HPDE6-E6E7 (cell line): ENCODE results near the gene RPL37A.
A peak's percentile ranks its signal among the peaks of the same experiment; 100 is the strongest.
"Not testable (repeated sequence)": the region's sequence is repeated elsewhere in the genome, so short reads cannot be mapped to it uniquely, and the experiment has no call there.

Experiments
- DNase-seq: peaks from one replicate; pipeline ENCODE4 v3.0.0; 2011; ENCODE audit warnings: missing footprints; ENCODE audit errors: extremely low spot score

The RPL37A gene

DNA sequence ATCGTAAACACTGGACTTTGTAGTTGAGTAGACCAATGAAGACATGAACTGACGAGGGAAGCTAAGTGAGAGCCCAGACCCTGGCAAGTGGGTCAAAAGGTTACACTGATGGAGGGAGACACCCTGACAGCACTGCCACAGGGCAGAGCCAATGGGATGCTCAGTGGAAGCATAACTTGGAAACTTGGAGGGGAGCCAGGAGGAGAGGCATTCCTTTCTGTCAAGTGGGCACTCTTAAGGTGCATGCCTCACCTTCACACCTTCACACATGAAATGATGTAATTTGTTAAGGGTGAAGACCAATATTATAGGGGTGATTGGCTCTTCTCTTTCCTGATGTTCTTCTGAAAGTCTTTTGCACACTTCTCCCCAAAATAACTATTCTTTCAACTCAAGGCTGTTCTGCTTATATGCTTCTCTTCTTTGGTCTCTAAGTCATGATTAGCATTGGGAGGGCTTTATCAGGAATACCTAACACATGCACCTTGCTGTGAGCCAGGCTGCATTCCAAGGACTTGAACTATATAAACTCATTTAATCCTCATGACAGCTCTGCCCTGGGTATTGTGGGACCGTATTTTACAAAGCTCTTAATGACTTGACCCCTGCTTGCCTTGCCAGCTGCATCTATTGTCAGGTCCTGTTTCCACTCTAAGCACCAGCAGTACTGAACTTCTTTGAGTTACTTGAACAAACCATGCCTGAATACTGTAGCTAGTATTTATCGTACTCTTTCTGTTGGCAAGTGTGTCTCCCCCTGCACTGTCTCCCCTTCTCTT lies 19.0 kb downstream of the RPL37A start:
- no peak for DNase-seq

DNA sequence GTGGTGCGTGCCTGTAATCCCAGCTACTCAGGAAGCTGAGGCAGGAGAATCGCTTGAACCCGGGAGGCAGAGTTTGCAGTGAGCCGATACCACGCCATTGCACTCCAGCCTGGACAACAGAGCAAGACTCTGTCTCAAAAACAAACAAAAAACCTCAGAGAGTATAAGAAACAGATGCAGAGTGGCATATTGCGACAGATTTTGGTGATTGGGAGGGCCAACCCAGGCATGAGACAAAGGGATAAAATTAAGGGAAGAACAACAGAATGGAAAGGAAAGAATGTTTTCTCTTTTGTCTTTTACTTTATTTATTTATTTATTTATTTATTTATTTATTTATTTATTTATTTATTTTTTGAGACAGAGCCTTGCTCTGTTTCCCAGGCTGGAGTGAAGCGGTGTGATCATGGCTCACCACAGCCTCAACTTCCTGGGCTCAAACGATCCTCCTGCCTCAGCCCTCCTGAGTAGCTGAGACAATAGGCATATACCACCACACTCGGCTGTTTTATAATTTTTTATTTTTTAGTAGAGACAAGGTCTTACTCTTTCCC lies 20.0 kb downstream of the RPL37A start:
- not testable (repeated sequence) for DNase-seq

DNA sequence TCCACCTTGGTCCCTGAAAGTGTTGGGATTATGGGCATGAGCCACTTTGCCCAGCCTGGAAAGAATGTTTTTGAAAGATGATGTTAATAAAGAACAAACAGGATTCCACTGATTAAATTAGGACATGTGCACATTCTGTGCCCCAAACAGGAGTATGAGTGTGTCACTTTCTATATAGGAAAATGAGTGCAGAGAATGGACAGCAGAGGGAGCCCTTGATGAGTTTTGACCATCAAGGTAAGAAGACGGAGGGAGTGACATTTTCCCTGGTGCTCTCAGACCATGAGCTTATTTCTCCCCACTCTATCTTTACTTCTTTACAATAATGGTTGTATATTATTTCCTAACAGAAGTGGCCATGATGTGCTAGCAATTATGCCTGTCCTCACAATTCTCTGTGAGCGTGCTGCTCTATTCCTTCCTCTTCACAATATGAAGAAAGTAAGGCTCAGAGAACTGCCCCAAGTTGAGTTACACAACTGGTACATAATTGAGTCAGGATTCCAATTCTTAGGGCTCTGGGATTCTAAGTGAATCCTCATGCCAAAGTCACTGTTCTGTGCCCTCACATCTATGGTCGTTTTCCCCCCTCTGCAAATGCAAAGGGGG lies 20.6 kb downstream of the RPL37A start:
- peak; percentile 48 for DNase-seq

DNA sequence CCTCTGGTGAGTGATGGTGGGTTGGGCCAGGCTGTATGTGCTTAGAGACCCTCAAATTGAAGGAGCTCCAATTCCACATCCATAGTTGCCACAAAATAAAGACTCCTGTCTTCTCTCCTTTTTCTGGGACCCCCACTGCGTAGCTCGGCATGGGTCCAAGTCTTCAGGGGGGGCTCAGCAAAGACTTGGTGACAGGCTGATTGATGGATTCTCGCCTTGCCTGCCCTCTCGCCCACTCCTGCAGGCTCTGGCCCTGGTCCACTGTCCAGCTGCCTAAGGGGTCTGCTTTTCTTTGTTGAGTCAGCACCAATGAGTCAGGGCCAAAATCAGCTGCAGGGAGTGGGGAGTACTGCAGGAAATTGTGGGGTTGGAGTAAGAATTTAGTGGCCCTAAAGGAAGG lies 21.5 kb downstream of the RPL37A start:
- no peak for DNase-seq

DNA sequence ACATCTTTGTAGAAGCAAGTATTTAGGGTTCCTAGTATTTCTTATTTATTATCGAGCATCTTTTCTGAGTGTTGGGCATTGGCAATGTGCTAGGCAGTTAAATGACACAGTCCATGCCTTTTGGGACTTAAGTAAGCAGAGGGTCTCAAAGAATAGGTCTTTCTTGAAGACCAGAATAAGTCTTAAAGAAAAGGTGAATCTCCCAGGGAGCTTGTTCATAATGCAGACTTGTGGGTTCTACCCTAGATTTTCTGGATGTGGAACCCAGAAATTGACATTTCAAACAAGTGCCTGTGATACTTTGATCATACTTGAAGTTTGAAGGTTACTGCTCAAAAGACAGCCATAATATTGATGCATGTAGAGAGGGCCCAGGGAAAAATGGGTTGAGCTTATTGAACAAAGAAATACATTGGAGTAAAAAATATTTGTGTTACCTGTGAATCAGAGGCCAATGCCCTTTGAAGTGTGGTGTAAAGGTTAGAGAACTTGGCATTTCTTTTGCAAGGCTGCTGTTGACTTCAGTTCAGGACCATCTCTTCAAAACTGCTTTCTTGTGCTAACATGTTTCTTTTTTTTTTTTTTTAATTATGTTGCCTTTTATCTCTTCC lies 24.4 kb downstream of the RPL37A start:
- no peak for DNase-seq

DNA sequence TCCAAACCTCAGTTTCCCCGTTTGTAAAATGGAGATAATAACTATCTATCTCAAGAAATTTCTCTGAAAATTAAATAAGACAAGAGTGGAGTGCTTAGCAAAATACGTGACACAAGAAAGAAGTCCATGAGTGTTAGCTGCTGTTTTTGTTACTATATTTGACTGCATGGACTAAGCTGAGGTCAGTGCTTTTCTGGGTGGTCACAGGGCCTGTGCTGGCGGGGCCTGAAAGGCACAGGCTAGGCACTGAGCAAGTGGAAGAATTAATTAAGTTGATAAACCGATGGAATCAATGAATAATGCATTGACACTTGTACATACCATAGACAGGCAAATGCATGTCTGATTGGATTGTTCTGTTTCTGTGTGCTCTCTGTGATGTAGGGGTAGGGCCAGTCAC lies 27.3 kb downstream of the RPL37A start:
- DNase-seq, result no peak

DNA sequence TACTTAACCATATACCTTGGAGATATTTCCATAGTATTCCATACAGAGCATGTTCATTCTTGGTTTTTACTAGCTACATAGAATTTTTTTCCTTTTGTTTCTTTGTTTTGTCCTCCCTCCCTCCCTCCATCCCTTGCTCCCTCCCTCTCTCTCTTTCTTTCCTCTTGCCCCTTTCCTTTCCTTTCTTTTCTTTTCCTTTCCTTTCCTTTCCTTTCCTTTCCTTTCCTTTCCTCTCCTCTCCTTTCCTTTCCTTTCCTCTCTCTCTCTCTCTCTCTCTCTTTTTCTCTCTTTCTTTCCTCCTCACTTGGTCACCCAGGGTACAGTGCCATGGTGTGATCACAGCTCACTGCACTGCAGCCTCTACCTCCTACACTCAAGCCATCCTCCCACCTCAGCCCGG lies 28.3 kb downstream of the RPL37A start:
- DNase-seq, result no peak

DNA sequence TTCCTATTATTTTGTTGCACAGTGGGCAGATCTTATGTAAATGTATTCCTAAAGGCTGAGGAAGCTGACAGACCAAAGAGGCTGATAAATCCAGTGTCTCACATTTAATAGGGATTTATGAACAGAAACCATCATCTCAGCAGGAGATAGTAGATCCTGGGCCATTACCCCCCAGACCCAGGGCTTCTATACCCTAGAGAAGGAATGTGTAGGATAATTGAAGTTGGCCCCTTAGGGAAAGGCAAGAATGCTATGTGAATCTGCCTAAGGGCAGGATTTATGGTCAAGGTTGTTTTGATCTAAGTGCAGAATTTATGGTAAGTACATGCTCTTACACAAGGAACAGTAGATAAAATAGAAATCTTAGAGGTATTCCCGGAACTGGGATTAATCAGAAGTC lies 29.0 kb downstream of the RPL37A start:
- no peak for DNase-seq

DNA sequence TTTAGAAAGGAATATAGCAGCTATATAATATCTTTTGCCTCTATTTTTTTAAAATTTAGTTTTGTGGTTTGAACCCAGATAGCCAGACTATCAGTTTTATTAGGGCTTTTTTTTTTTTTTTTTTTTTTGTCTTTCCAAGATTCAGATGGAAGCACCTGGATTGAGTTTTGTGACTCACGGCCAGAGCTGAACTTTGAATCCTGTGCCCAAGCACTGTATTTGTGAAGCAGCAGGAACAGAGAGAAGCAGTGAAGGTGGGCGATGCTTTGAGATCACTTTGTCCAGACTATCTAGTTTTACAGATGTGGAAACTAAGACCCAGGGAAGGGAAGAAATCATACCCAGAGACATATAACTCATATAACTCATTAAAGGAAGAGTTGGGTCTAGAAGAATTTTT lies 33.9 kb downstream of the RPL37A start:
- DNase-seq, result no peak

DNA sequence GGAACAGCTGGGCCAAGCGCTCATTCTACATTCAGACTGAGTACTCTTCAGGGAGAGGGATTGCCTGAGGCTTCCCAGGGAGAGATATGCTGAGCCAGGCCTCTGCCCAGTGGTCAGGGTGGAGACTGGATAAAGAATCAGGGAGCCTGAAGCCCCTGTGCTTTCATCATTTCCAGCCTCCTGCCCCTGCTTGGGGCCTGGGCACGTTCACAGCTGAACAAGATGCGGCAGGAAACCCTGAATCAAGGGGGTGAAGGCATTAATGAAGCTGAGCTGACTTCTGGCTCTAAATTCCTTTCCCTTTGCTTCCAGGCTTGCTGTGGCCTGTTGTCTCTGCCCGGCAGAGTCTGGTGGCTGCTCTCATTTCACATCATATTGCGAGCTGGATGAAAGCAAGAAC lies 35.0 kb downstream of the RPL37A start:
- DNase-seq, result peak; percentile 53

DNA sequence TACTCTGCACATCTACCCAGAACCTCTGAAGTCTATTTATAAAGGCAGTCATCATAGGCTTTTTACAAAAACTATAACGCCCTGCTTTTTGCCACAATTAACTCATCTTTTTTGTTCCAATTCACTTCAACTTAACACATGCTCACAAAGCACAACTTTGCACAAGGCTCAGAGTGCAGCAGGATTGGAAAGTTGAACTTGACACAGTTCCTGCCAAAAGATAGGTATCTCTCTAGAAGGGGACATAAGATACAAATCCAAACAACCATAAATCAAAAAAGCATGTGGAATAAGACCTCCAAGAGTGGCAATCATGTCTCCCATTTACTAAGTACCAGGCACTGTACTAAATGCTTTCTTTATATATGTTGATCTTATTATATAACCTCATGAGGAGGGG lies 36.2 kb downstream of the RPL37A start:
- DNase-seq, result no peak

DNA sequence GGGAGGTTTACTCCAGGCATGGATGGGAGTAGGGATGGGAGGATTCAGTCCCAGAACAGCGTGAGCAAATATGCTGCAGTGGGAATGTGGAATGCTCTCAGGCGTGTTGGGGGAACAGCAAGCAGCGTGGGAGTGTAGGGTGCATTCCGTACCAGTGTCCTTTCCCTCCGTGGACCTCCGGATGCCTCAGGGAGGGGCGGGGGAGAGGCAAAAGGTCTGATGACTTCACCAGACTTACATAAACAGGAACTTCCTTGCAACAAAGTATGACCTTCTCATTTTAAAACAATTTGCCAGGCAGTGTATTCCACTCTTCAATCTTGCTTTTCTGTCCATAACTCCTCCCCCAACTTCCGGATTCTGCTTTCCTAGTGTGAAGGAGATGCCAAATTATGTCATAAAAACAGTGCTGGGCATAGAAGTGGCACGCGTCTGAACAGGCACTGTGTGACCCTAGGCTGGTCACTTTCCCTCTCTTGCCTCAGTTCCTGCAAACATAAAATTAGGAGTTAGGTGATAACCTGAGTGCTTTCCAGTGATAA lies 36.9 kb downstream of the RPL37A start:
- no peak for DNase-seq

DNA sequence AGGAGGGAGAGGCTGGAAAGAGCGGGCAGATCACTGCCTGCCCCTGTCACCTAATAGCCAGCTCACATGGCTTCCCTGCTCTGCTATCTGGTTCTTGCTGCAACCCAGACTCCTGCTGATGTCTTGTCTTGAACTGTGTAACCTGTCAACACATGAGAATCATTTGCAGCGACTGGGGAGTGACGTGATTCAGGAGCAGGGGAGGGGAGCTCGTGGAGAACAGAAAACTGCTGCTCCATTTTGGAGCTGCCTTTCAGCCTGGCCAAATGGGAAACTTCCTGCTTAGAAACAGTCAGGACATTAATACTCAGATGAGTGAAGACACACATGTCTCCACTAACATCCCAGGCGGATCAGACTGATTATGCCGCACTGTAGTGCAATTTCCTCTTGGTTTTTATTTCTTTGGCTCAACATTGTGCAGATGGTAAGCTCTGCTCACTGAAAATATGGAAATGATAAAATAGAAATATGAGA lies 38.1 kb downstream of the RPL37A start:
- DNase-seq, result no peak

DNA sequence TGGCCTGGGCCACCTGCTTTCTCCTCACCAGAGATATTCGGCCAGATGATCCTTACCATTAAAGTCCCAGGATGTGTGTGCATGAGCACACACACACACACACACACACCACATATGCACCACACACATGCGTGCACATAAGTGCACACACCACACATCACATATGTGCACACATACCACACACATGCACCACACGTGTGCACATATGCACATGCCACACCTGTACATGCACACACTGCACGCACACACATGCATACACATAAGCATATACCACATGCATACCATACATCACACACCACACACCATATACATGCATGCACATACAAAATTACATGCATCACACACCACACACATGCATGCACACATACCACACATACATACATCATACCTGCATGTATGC lies 38.7 kb downstream of the RPL37A start:
- no peak for DNase-seq

DNA sequence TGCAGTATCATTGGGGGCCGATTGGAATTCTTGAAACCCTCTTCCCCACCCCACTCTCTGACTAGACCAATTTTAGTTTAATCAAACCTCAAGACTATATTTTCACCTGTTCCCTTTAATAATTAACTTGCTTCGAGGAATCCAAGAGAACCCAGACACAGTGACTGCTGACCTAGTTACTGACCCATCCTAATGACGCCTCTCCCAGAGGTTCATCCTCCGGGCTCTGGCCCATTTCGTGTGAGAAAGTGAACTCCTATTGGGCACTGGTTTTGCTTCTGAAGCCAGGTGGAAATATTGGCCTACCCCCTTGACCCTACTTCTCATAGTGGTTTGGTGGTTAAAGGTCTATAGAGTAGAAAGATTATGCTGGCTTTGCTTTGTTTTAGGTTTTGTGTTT lies 39.9 kb downstream of the RPL37A start:
- no peak for DNase-seq

DNA sequence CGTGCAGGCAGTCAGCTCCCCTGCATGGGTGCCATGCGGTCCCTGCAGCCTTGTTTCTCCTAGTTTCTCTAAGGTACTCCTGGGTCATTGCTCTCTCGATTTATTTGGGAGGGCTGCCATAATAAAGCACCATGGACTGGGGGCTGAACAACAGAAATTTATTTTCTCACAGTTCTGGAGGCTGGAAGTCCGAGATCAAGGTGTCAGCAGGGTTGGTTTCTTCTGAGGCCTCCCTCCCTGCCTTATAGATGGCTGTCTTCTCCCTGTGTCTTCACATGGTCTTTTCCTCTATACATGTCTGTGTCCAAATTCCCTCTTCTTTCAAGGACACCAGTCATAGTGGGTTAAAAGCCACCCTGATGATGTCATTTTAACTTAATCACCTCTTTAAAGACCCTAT lies 40.5 kb downstream of the RPL37A start:
- no peak for DNase-seq

DNA sequence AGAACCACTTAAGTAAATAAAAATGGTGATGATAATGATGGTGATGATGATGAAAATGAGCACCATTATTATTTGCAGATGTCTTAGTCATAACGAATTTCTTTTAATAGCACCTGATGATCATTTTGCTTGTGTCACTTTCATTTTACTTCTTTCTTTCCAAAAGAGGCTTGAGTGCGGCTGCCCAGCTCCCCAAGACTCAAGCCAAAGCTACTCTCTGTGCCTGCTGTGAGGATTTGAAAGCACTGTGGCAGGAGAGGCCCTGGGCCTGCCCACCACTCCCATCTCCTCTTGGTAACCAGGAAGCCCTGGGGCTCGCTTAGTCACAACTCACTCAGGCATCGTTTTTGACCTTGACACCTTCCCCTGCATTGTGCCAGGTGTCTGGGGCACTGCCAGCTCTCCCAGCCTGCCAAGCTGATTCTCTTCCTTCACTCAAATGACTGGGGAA lies 41.2 kb downstream of the RPL37A start:
- peak; percentile 87 for DNase-seq

DNA sequence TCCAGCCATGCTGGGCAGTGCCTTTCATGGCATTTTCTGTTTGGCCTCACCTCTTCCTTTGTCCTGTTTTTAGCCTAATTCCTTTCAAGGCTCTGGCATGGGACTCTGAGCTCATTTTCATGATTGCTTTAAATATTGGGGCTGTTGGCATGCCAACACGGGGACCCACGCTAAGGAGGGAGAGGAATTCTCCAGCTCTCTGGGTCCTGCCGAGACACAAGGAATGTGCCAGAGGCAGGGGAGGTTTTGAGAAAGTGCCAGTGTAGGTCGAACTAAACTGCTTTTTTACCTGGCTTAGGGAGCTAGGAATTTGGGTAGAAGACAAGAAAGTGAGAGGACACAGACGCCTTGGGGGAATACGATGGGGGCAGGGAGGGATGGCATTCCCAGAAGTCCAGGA lies 42.3 kb downstream of the RPL37A start:
- no peak for DNase-seq

DNA sequence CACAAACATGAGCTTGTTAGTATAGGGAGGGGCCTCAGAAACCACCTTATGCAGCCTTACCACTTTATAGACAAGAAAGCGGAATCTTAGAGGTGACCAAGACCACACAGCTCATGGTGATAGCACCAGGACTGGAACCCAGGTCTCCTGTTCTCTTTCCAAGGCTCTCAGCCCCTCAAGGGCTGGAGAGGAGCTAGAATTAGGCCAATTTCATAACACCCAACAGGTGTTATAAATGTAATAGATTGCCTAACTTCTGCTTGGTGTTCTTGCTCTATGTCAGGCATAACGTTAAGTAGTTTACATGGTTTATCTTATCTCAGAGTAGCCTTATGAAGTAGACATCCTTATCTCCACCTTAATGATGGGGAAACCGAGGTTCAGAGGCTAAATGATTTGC lies 42.9 kb downstream of the RPL37A start:
- DNase-seq, result no peak

DNA sequence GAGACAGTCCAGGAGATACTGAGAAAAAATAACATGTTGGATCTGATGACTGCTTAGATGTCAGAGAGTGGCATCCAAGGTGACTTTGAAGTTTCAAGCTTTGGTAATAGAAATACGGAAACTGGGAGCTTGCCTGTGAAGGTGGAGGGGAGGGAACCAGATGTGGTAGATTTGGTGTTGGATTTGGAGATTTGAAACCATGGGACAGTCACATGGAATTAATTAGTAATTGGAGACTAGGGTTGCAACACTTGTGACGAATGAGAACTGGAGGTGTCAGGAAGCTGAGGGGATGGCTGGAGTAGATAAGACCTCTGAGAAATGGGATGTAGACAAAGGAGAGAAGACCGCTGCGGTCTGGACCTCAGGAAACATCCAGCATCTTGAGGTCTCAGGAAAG lies 46.7 kb downstream of the RPL37A start:
- DNase-seq, result no peak

DNA sequence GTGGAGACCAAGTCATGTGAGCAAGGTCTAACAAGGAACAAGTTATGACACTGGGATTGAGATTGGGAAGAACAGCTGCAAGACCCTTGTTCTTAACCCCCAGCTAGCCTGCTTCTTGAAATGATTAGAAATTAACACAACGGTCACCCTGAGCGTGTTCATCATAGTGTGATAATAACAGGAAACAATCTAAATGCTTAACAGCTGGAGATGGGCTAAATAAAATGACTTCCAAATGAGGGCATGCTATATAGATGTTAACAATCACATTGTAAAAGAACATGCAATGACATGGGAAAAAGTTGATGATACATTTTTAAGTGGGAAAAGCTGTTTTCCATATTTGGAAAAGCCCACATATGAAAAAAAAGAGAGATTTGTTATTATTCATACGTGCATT lies 47.6 kb downstream of the RPL37A start:
- no peak for DNase-seq

DNA sequence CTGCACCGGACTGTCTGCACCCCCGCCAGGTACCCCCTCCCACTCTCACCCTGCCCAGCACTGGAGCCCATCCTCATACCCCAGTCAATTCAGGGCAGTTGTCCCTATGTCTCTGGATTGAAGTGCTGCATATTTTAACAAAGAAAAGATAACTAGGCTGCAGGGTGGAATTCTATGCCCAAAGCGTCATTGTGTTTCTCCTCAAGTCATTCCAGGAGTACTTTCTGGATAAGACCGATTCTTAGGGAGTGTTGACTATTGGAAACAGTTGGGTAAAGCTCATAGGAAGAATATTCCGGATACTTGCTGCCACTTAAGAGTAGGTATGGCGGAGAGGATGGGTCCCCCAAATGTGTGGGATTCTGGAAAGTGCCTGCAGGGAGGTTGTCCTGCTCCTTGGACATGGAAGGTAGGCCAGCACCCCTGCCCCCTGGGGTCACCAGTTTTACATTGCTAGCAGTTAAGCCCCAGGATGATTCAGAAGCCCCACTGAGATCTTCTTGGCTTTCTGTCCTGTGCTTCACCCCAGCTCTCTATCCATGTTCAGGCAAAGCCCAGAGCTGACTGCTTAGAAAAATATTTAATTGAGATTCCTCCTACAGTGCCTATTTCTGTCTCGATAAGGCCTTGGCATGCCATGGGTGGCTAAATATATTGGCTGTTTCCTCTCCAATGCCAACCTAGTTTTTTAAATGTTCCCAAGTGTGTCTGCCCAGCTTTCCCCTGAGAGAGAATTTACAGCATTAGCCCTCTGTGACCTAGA lies 48.2 kb downstream of the RPL37A start:
- peak; percentile 31 for DNase-seq
